Common myeloid progenitor, CD34-positive (primary cell): ENCODE data around the gene LRMDA.

Experiments
- CTCF ChIA-PET: fragments of 350-600 bp; sonication (Branson Sonifier 250); formaldehyde crosslinking; loops from one replicate; lab custom pipeline; 2021; ENCODE audit warnings: antibody characterized with exemption; lab: Charles Lee
- POLR2A ChIA-PET: fragments of 350-600 bp; sonication (Branson Sonifier 250); formaldehyde crosslinking; loops from one replicate; lab custom pipeline; 2021; ENCODE audit warnings: antibody characterized with exemption; lab: Charles Lee
- DNase-seq, 3 donors: peaks; one replicate each; pipeline versions ENCODE4 v3.0.0 to v3.0.0-alpha.2; 2013
- H3K27ac ChIP-seq, 2 experiments: 1 replicate in 1 of 2; 2 replicates in 1 of 2; pipeline ENCODE4 v1.7.0; 2013; ENCODE audit warnings: inconsistent platforms in 2 of 2, low read length in 2 of 2, mild to moderate bottlenecking in 2 of 2, low read depth in 1 of 2, moderate library complexity in 1 of 2; ENCODE audit not compliant: severe bottlenecking in 2 of 2, insufficient read depth in 1 of 2, poor library complexity in 1 of 2
- H3K27me3 ChIP-seq, 5 experiments: replicated peaks in 2 of 5; 1 replicate in 3 of 5; 2 replicates in 2 of 5; pipeline versions ENCODE4 v1.6.1 to v1.7.0; 2013; ENCODE audit warnings: low read length in 4 of 5, mild to moderate bottlenecking in 2 of 5, moderate library complexity in 2 of 5, inconsistent platforms in 1 of 5; ENCODE audit not compliant: insufficient read depth in 5 of 5, control insufficient read depth in 4 of 5
- H3K36me3 ChIP-seq, 4 experiments: 1 replicate in 2 of 4; 2 replicates in 2 of 4; pipeline versions ENCODE4 v1.6.1 to v1.7.0; 2013; ENCODE audit warnings: low read length in 3 of 4, control low read depth in 1 of 4, mild to moderate bottlenecking in 1 of 4; ENCODE audit not compliant: control insufficient read depth in 4 of 4, insufficient read depth in 4 of 4
- H3K4me1 ChIP-seq, 4 experiments: 1 replicate in 3 of 4; 2 replicates in 1 of 4; pipeline versions ENCODE4 v1.6.1 to v1.7.1; 2013; ENCODE audit warnings: low read length in 3 of 4, mild to moderate bottlenecking in 3 of 4, control low read depth in 1 of 4, inconsistent platforms in 1 of 4, moderate library complexity in 1 of 4; ENCODE audit not compliant: control insufficient read depth in 4 of 4, insufficient read depth in 4 of 4; ENCODE audit errors: control extremely low read depth in 1 of 4
- H3K4me3 ChIP-seq, 7 experiments: 1 replicate in 4 of 7; 2 replicates in 3 of 7; pipeline versions ENCODE4 v1.5.1 to v1.7.0; 2013; ENCODE audit warnings: mild to moderate bottlenecking in 7 of 7, low read length in 6 of 7, moderate library complexity in 6 of 7, inconsistent platforms in 2 of 7, low read depth in 2 of 7, control low read depth in 1 of 7; ENCODE audit not compliant: insufficient read depth in 4 of 7, control insufficient read depth in 1 of 7; ENCODE audit errors: extremely low read depth in 1 of 7
- H3K9me3 ChIP-seq, 5 experiments: 1 replicate in 4 of 5; 2 replicates in 1 of 5; pipeline versions ENCODE4 v1.6.1 to v1.7.1; 2013; ENCODE audit warnings: low read length in 4 of 5, mild to moderate bottlenecking in 2 of 5, inconsistent platforms in 1 of 5, low read depth in 1 of 5, moderate library complexity in 1 of 5; ENCODE audit not compliant: control insufficient read depth in 4 of 5, insufficient read depth in 2 of 5; ENCODE audit errors: control extremely low read depth in 1 of 5
- WGBS: methylation state at CpG from one replicate; pipeline ENCODE4 v1.1.5; 2013; ENCODE audit not compliant: insufficient coverage; 5-methylcytosine and 5-hydroxymethylcytosine counted together

The LRMDA gene

DNA sequence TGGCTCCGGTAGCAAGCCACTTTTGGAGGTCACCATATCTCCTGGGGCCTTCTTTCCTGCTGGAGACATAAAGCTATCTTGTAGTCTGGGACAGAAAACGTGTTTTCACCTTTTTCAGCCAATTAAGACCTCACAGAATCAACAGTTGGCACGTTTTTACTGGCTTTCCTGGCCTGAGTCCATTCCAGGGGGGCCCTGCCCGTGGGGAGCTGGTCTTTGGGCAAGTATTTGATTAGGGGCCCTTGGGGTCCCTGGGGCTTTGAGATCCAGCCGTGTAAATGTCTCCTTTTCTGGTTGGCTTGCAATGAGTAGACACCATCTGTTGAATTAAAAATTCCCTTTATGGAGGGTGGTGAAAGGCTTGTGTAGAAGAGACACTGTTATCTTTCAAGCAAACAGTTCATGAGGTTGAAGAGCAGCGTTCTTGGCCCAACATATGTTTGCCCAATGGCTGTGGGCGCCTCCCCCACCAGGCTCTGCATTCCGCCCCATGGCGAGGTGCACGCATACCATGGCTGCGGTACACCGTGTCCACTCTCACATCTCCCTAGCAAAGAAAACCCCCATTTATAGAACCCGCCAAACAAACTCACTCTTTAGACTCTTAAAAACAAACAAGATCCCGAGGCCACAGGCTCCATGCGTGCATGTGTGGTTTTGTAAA lies 593.2 kb downstream of the LRMDA start:
- POLR2A ChIA-PET: no interaction called here

DNA sequence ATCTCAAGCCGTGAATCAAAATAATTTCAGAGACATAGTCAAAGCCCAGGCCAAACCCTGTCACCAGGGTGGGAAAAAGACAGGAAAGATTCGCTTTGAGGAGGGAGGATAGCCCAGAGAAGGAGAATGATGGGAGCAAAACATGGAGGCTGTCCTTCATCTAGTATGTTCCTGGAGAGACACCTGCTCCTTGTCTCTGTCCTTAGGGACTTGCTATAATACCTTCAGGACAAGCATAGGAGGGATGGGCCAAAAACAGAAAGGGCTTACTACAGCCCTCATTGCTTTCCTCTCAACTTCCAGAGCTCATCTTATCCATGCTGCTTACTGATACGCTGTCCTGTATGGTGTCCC lies 593.7 kb downstream of the LRMDA start:
- no peaks in the 10 kb centered on the region for H3K27me3 ChIP-seq
- no peaks in the 10 kb centered on the region for H3K4me1 ChIP-seq
- no peak overlapping the region for H3K4me3 ChIP-seq
- ChIA-PET POLR2A (no interaction called here), CTCF (no interaction called here)
- DNase-seq: no peak
- H3K36me3 ChIP-seq: no peaks in the 10 kb centered on the region
- 100% methylated on average over 2 of the region's 3 CpGs for WGBS
- no peaks in the 10 kb centered on the region for H3K9me3 ChIP-seq
- H3K27ac ChIP-seq: no peak overlapping the region

More for the DNA sequence above, 593.2 kb downstream of the LRMDA start:
- no peak for DNase-seq
- no peak overlapping the region for H3K27ac ChIP-seq
- CTCF ChIA-PET: interaction anchor here (1.2 kb wide), 1 partner anchor 10 kb away, joined by 5 read pairs; no protein-coding TSS in a partner anchor
- WGBS: 96% methylated on average over 13 of the region's 15 CpGs
- H3K9me3 ChIP-seq: no peaks in the 10 kb centered on the region
- H3K27me3 ChIP-seq: no peaks in the 10 kb centered on the region
- no peak overlapping the region for H3K4me3 ChIP-seq
- no peaks in the 10 kb centered on the region for H3K36me3 ChIP-seq
- no peaks in the 10 kb centered on the region for H3K4me1 ChIP-seq

DNA sequence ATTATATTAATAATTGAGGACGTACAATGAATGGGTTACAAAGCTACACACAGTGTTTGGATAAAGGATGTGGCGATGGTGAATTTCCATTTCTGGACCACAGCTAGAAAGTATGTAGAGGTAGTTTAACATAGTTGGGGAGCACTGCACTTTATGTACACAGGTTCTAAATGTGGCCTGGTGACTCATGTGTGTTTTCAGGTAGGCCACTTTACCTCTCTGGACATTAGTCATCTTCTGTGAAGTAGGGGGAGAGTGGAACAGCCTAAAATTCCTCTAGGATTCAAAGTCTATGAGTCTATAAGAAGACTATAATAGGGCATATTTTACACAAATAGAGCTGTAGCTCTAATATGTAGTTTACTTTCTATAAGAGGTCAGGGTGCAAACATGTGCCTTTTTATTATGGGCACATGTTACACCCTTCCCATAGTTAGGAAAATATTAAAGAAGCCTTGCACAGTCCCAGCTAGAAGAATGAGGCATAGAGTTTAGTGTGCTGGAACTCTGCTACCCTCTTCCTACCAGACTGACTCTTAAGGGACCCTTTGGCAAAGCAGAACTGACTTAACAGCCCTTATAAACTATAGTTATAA lies 594.9 kb downstream of the LRMDA start:
- Histone ChIP-seq H3K27ac (no peak overlapping the region), H3K4me1 (no peaks in the 10 kb centered on the region), H3K36me3 (no peaks in the 10 kb centered on the region), H3K9me3 (no peaks in the 10 kb centered on the region), H3K27me3 (no peaks in the 10 kb centered on the region), H3K4me3 (no peak overlapping the region)
- 100% methylated on average over 2 of the region's 2 CpGs for WGBS
- ChIA-PET CTCF (interaction anchor here (1.4 to 2.5 kb wide), 3 partner anchors 11 to 625 kb away, joined by 4 to 11 read pairs (median 5); partner anchors contain the start of gene ZNF503), POLR2A (no interaction called here)
- DNase-seq: no peak

DNA sequence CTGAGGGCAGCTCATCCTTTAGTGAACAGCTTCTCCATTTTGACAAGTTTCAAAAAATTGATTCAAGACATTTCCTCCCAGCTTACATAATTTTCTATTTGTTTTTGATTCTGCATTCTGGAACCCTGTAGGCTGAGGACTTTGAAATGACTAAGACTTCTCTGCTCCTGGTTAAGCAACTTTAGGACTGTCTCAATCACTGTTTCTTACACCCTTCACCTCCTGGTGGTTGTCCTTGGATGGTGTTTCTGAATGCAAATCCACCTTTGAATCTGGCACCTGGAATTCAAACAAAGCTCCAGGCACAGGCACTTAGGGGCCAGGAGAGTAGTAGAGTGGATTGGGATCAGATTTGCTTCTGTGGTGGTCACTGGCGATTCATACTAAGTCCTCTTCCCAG lies 595.5 kb downstream of the LRMDA start:
- CTCF ChIA-PET: interaction anchor here (1.4 to 2.5 kb wide), 3 partner anchors 10 to 625 kb away, joined by 4 to 11 read pairs (median 5); partner anchors contain the start of gene ZNF503

DNA sequence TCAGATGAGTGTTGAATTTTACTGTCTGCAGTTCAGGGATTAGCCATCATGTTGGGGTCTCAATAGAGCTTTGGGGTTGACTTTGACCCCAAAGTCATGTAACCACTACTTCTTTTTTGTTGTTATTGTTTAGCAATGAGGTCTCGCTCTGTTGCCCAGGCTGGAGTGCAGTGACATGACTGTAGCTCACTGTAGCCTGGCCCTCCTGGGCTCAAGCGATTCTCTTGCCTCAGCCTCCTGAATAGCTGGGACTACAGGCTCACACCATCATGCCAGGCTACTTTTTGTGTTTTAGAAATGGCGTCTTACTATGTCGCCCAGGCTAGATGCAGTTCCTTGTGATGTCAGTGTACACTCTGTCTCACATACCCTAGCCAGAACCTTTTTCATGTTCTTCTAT lies 598.4 kb downstream of the LRMDA start:
- ChIA-PET CTCF (no interaction called here), POLR2A (no interaction called here)
- no peak overlapping the region for H3K4me3 ChIP-seq
- H3K27me3 ChIP-seq: no peaks in the 10 kb centered on the region
- no peaks in the 10 kb centered on the region for H3K36me3 ChIP-seq
- 96% methylated on average over 2 of the region's 4 CpGs for WGBS
- peaks cover 0 to 13% (median 8%) of the 10 kb centered on the region in 4 experiments for H3K4me1 ChIP-seq
- H3K9me3 ChIP-seq: no peaks in the 10 kb centered on the region
- no peak for DNase-seq
- H3K27ac ChIP-seq: no peak overlapping the region

More for the DNA sequence above, 595.5 kb downstream of the LRMDA start:
- no CpG with 5 or more reads among the region's 1 CpG for WGBS
- no peaks in the 10 kb centered on the region for H3K4me1 ChIP-seq
- H3K36me3 ChIP-seq: no peaks in the 10 kb centered on the region
- POLR2A ChIA-PET: no interaction called here
- H3K27ac ChIP-seq: no peak overlapping the region
- no peak for DNase-seq
- H3K9me3 ChIP-seq: no peaks in the 10 kb centered on the region
- H3K4me3 ChIP-seq: no peak overlapping the region
- no peaks in the 10 kb centered on the region for H3K27me3 ChIP-seq

DNA sequence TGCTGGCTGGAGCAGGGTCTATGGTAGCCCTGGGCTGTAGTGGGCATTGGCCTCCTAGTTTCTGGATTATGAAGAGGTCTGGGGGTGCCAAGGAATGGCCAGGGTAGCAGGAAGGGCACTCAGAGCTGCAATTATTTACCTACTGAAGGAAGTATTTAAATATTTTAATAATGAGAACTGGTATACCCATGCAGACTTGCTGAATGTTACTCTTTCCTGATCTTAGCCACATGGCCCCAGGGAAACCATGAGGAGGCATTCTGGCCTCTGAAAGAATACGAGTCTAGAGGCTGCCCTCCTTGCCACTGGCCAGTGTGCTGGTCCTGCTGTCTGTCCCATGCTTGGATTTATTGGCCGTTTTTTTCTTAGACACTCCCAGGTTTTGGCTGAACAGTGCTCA lies 599.7 kb downstream of the LRMDA start:
- ChIA-PET POLR2A (no interaction called here), CTCF (no interaction called here)
- Histone ChIP-seq H3K36me3 (no peaks in the 10 kb centered on the region), H3K9me3 (no peaks in the 10 kb centered on the region), H3K27ac (no peak overlapping the region), H3K4me3 (no peak overlapping the region), H3K27me3 (no peaks in the 10 kb centered on the region), H3K4me1 (peaks cover 0 to 13% (median 8%) of the 10 kb centered on the region in 4 experiments)
- 100% methylated on average over 2 of the region's 2 CpGs for WGBS
- DNase-seq: no peak
